ENCODE measurements around the gene ADAT2. TPM values are rescaled to one million over a fixed set of nuclear protein-coding genes. Genes with fewer than 3 reads are reported as not detected.
"Not testable (repeated sequence)": the region's sequence is repeated elsewhere in the genome, so short reads cannot be mapped to it uniquely, and the experiment has no call there.

The ADAT2 gene
- polyA plus RNA-seq, 1 donor from 2014 or later, result 3.3 TPM

DNA sequence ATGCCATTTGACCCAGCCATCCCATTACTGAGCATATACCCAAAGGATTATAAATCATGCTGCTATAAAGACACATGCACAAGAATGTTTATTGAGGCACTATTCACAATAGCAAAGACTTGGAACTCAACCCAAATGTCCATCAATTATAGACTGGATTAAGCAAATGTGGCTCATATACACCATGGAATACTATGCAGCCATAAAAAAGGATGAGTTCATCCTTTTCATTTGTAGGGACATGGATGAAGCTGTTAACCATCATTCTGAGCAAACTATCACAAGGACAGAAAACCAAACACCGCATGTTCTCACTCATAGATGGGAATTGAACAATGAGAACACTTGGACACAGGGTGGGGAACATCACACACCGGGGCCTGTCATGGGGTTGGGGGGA, 2.6 kb downstream of the ADAT2 start:
- H3K4me3 ChIP-seq (ENCODE audit: low read length); H3F3A ChIP-seq (ENCODE audit: insufficient read depth, low read length, poor library complexity, severe bottlenecking); H3K9me3 ChIP-seq (ENCODE audit: low read length); H2AFZ ChIP-seq (ENCODE audit: low read depth, low read length); H3K9me2 ChIP-seq (ENCODE audit: insufficient read depth, low read length); H3K4me2 ChIP-seq (ENCODE audit: low read length); H3K27ac ChIP-seq (ENCODE audit: low read length); H3K36me3 ChIP-seq (ENCODE audit: insufficient read depth, low read length); H3K27me3 ChIP-seq (ENCODE audit: insufficient read depth, low read depth, low read length); H4K20me1 ChIP-seq (ENCODE audit: insufficient read depth); H3K9ac ChIP-seq (ENCODE audit: low read length): not testable (repeated sequence)
- H3K79me2 ChIP-seq (replicated peaks; ENCODE audit: insufficient read depth, low read length), result peaks cover 16% of the 10 kb centered on the region

- no peak overlapping the region for H3K4me3 ChIP-seq (ENCODE audit: low read length)
- H3K27me3 ChIP-seq (ENCODE audit: insufficient read depth, low read depth, low read length), result no peaks in the 10 kb centered on the region
- no peaks in the 10 kb centered on the region for H3K9me3 ChIP-seq (ENCODE audit: low read length)
- H3K9ac ChIP-seq (ENCODE audit: low read length), result no peak overlapping the region
- TF ChIP-seq RAD21 (conservative IDR thresholded peaks at IDR 0.05), result no peak
- TF ChIP-seq REST (IDR thresholded peaks at IDR 0.05; ENCODE audit: borderline replicate concordance), result no peak
- no peak for TF ChIP-seq MXI1 (conservative IDR thresholded peaks at IDR 0.05; ENCODE audit: poor library complexity, severe bottlenecking)
- TF ChIP-seq CTCF (IDR thresholded peaks at IDR 0.05; ENCODE audit: poor library complexity, severe bottlenecking), result no peak
- TF ChIP-seq POLR2AphosphoS5 (IDR thresholded peaks at IDR 0.05), result no peak
- no peak for TF ChIP-seq SMC3 (conservative IDR thresholded peaks at IDR 0.05; ENCODE audit: poor library complexity)
- no peak for TF ChIP-seq EP300 (conservative IDR thresholded peaks at IDR 0.05; ENCODE audit: poor library complexity, severe bottlenecking)
- no peak for TF ChIP-seq TAF1 (IDR thresholded peaks at IDR 0.05; ENCODE audit: low read depth)
- TF ChIP-seq EZH2 (IDR thresholded peaks at IDR 0.05; ENCODE audit: borderline replicate concordance, insufficient read depth, low read length, poor library complexity, severe bottlenecking), result no peak
- no peaks in the 10 kb centered on the region for H3F3A ChIP-seq (ENCODE audit: insufficient read depth, low read length, poor library complexity, severe bottlenecking)
- no peak overlapping the region for H3K4me2 ChIP-seq (ENCODE audit: low read length)
- no peaks in the 10 kb centered on the region for H3K36me3 ChIP-seq (ENCODE audit: insufficient read depth, low read length)
- H3K9me2 ChIP-seq (ENCODE audit: insufficient read depth, low read length), result no peaks in the 10 kb centered on the region
- H3K79me2 ChIP-seq (replicated peaks; ENCODE audit: insufficient read depth, low read length), result no peaks in the 10 kb centered on the region
- no peaks in the 10 kb centered on the region for H4K20me1 ChIP-seq (ENCODE audit: insufficient read depth)
- H3K27ac ChIP-seq (ENCODE audit: low read length), result no peak overlapping the region
- H2AFZ ChIP-seq (ENCODE audit: low read depth, low read length), result no peak overlapping the region
Observed at GRCh38 chr6:143443096-143443495, 7.4 kb downstream of the ADAT2 start.

Measured in neural cell (in vitro differentiated cells).